ENCODE measurements around the gene HAUS7. TPM values are rescaled to one million over a fixed set of nuclear protein-coding genes. Genes with fewer than 3 reads are reported as not detected.

The HAUS7 gene
- total and polyA plus RNA-seq, 2 experiments from 2014 or later: 59.8 to 77.9 TPM

DNA sequence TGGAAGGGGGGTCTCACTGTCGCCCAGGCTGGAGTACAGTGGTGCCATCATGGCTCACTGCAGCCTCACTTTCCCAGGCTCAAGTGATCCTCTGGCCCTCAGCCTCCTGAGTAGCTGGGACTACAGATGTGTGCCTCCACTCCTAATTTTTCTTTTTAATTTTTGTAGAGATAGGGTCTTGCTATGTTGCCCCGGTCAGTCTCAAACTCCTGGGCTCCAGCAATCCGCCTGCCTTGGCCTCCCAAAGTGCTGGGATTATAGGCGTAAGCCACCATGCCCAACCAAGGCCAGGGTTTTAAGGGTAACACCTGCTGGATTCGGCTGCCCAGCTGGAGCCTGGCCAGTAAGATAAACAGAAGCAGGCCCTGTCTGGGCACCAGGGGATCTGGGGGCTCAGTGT, 27.9 kb downstream of the HAUS7 start (continued):
- no peak for TF ChIP-seq CTCF (conservative IDR thresholded peaks at IDR 0.05; ENCODE audit: low read depth in 2 of 2)
- no peak for TF ChIP-seq POLR2AphosphoS5 (IDR thresholded peaks at IDR 0.05; ENCODE audit: low read depth)
- TF ChIP-seq ETS1 (IDR thresholded peaks at IDR 0.05): no peak
- no peak for TF ChIP-seq EZH2phosphoT487 (IDR thresholded peaks at IDR 0.05; ENCODE audit: unreplicated experiment)
- TF ChIP-seq CREB1 (CRISPR knock-in tag; IDR thresholded peaks at IDR 0.05; ENCODE audit: low read depth): no peak

DNA sequence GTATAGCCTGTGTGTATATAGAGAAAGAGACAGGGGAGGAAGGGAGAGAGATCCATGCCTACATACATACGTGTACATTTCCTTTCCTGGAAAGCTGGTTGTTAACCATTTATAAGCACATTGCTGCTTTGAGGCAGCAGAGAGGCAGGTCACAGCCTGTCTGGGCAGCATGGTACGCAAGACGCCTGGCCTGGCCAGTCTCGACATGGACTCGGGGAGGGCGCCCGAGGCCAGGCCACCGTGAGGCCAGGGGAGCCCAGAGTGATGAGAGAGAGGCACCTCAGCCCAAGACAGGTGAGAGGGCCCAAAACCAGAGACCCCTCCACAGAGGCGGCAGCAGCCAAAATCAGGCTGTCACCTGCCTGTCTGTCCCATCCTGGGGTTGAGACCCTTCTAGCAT, 28.4 kb downstream of the HAUS7 start:
- Mint-ChIP-seq H3K4me3 (no peak overlapping the region), H3K4me1 (no peaks in the 10 kb centered on the region), H3K36me3 (ENCODE audit: low read depth) (no peaks in the 10 kb centered on the region), H3K27me3 (ENCODE audit: insufficient read depth, low read depth, poor library complexity) (peaks cover 3% of the 10 kb centered on the region), H3K9me3 (no peaks in the 10 kb centered on the region), H3K27ac (no peak overlapping the region)
- ATAC-seq (no peak), DNase-seq (ENCODE audit: low spot score) (no peak)
- Histone ChIP-seq H2AFZ (no peak overlapping the region), H3K9me2 (ENCODE audit: insufficient read depth) (no peaks in the 10 kb centered on the region), H3K79me2 (replicated peaks; ENCODE audit: insufficient read depth) (no peaks in the 10 kb centered on the region), H3K27me3 (ENCODE audit: insufficient read depth) (no peaks in the 10 kb centered on the region), H4K20me1 (replicated peaks; ENCODE audit: insufficient read depth) (no peaks in the 10 kb centered on the region), H3K36me3 (ENCODE audit: insufficient read depth) (no peaks in the 10 kb centered on the region), H3K4me3 (no peak overlapping the region), H3K4me2 (no peak overlapping the region), H3K27ac (ENCODE audit: low read depth) (no peak overlapping the region), H3F3A (replicated peaks; ENCODE audit: low read depth) (no peaks in the 10 kb centered on the region), H3K4me1 (ENCODE audit: insufficient read depth) (no peaks in the 10 kb centered on the region)
- TF ChIP-seq NANOG (IDR thresholded peaks at IDR 0.05; ENCODE audit: borderline replicate concordance) (no peak), ETS1 (IDR thresholded peaks at IDR 0.05) (no peak), EZH2 (IDR thresholded peaks at IDR 0.05; ENCODE audit: low read depth, unreplicated experiment) (no peak), ZNF114 (CRISPR knock-in tag; IDR thresholded peaks at IDR 0.05) (no peak), POLR2AphosphoS5 (IDR thresholded peaks at IDR 0.05; ENCODE audit: low read depth) (no peak), ZNF462 (CRISPR knock-in tag; IDR thresholded peaks at IDR 0.05) (no peak), CREB1 (CRISPR knock-in tag; IDR thresholded peaks at IDR 0.05; ENCODE audit: low read depth) (no peak), JUNB (IDR thresholded peaks at IDR 0.05; ENCODE audit: unreplicated experiment) (no peak), ZNF331 (CRISPR knock-in tag; IDR thresholded peaks at IDR 0.05; ENCODE audit: low read depth) (no peak), STAT1 (IDR thresholded peaks at IDR 0.05; ENCODE audit: unreplicated experiment) (no peak), EZH2phosphoT487 (IDR thresholded peaks at IDR 0.05; ENCODE audit: unreplicated experiment) (no peak), CTCF (conservative IDR thresholded peaks at IDR 0.05; ENCODE audit: low read depth in 2 of 2) (no peak)

Measured in GM23338 (cell line).